Panc1 (cell line): ENCODE results near the gene NKG7. TPM values are rescaled to one million over a fixed set of nuclear protein-coding genes. Genes with fewer than 3 reads are reported as not detected.

Experiments
- ATAC-seq: fragments of 200-7000 bp; cut with Tn5 transposase; 2 replicates; pipeline ENCODE4 v1.9.1; 2020; ENCODE audit warnings: mild to moderate bottlenecking, moderate library complexity
- BruUV-seq: library from RNA; stranded (reverse); fragments of 400-500 nt; replicated peaks from 2 replicates; lab custom pipeline; 2021; lab: Mats Ljungman, UMichigan
- CTCF ChIA-PET: fragments of 300-600 bp; sonication (Branson Sonifier 250); formaldehyde crosslinking; loops from one replicate; lab custom pipeline; 2022; ENCODE audit warnings: antibody characterized with exemption; lab: Charles Lee
- POLR2A ChIA-PET: fragments of 300-600 bp; sonication (Branson Sonifier 250); formaldehyde crosslinking; loops from one replicate; lab custom pipeline; 2022; ENCODE audit warnings: antibody characterized with exemption; lab: Charles Lee
- DNase-seq: peaks from one replicate; pipeline ENCODE4 v3.0.0-alpha.2; 2010; ENCODE audit warnings: low read depth, low spot score
- H3K27ac ChIP-seq: 2 replicates; pipeline ENCODE4 v1.5.1; 2011; ENCODE audit warnings: mild to moderate bottlenecking, low read length, inconsistent platforms
- H3K27me3 ChIP-seq: fragments of 200-500 bp; sonication (Bioruptor generic); 2 replicates; pipeline ENCODE4 v1.6.0; 2014; ENCODE audit warnings: low read length, inconsistent platforms; ENCODE audit not compliant: control insufficient read depth, insufficient read depth
- H3K36me3 ChIP-seq: fragments of 200-500 bp; sonication (Bioruptor generic); 2 replicates; pipeline ENCODE4 v1.5.1; 2014; ENCODE audit warnings: inconsistent platforms, mild to moderate bottlenecking, low read length, moderate library complexity; ENCODE audit not compliant: control insufficient read depth, insufficient read depth
- H3K4me1 ChIP-seq: 2 replicates; pipeline ENCODE4 v1.5.1; 2011; ENCODE audit warnings: inconsistent platforms, mild to moderate bottlenecking, low read length, moderate library complexity; ENCODE audit not compliant: control insufficient read depth, insufficient read depth
- H3K4me3 ChIP-seq, 2 experiments: 2 replicates each; pipeline ENCODE4 v1.5.1; 2011 to 2012; ENCODE audit warnings: low read depth in 2 of 2, low read length in 2 of 2, mild to moderate bottlenecking in 2 of 2, inconsistent platforms in 1 of 2, moderate library complexity in 1 of 2
- H3K9me3 ChIP-seq: fragments of 200-500 bp; sonication (Bioruptor generic); 2 replicates; pipeline ENCODE4 v1.5.1; 2014; ENCODE audit warnings: low read depth, mild to moderate bottlenecking, inconsistent platforms, low read length, moderate library complexity; ENCODE audit not compliant: control insufficient read depth, insufficient read depth
- CTCF ChIP-seq: fragments of 450-650 bp; IDR thresholded peaks from 2 replicates; pipeline ENCODE4 v1.5.1; 2017; ENCODE audit warnings: mild to moderate bottlenecking
- POLR2AphosphoS5 ChIP-seq: IDR thresholded peaks from 2 replicates; pipeline ENCODE4 v1.6.1; 2012; ENCODE audit warnings: mild to moderate bottlenecking, low read depth, low read length, moderate library complexity
- REST ChIP-seq, 2 experiments: IDR thresholded peaks; 2 replicates each; pipeline ENCODE4 v1.6.1; 2011 to 2012; ENCODE audit warnings: low read depth in 2 of 2, control low read depth in 1 of 2, low read length in 1 of 2, mild to moderate bottlenecking in 1 of 2, moderate library complexity in 1 of 2; ENCODE audit not compliant: insufficient read depth in 1 of 2
- SIN3A ChIP-seq: IDR thresholded peaks from 2 replicates; pipeline ENCODE4 v1.6.1; 2012; ENCODE audit warnings: low read depth, mild to moderate bottlenecking, low read length, moderate library complexity, borderline replicate concordance; ENCODE audit not compliant: insufficient read depth
- TCF7L2 ChIP-seq: IDR thresholded peaks from 2 replicates; pipeline ENCODE4 v1.6.1; 2011; ENCODE audit warnings: mild to moderate bottlenecking, low read depth, low read length, inconsistent platforms
- in situ Hi-C: cut with HindIII; loops from 2 replicates; pipeline ENCODE4 v1.10.0; 2016; ENCODE audit warnings: low sequenced_read_pairs, low pct_unique_long_range_greater_than_20kb
- intact Hi-C: fragments of 100-400 bp; cut with micrococcal nuclease; formaldehyde crosslinking; loops from one replicate; pipeline ENCODE4 v1.10.0; 2022; ENCODE audit not compliant: unreplicated experiment
- total RNA-seq: library from RNA; stranded (reverse); gene quantifications from one replicate; pipeline ENCODE4 v1.2.1, GENCODE V29; 2021; ENCODE audit not compliant: unreplicated experiment

NKG7 gene
- total RNA-seq, 1 experiment from 2014 or later, result 0.23 TPM

- no peaks in the 10 kb centered on the region for H3K4me1 ChIP-seq
- in situ Hi-C loops (no loop called here), intact Hi-C loops (loop anchor here (5.0 to 10.0 kb wide), 2 partner anchors 68 to 316 kb away; no protein-coding TSS in a partner anchor)
- H3K9me3 ChIP-seq, result no peaks in the 10 kb centered on the region
- H3K4me3 ChIP-seq, result peak overlapping the region; percentile 49 to 81
- ChIA-PET CTCF (interaction anchor here (0.7 kb wide), 1 partner anchor 48 kb away, joined by 7 read pairs; the partner anchor contains the start of gene LIM2), POLR2A (interaction anchor here (0.6 to 0.7 kb wide), 2 partner anchors 59 to 122 kb away, joined by 3 read pairs; no protein-coding TSS in a partner anchor)
- TF ChIP-seq REST (IDR thresholded peaks at IDR 0.05; ENCODE audit: insufficient read depth in 1 of 2, low read depth in 2 of 2, low read length in 1 of 2), result no peak
- TF ChIP-seq POLR2AphosphoS5, result no peak
- TF ChIP-seq SIN3A, result no peak
- no peak for TF ChIP-seq TCF7L2
- no peak for TF ChIP-seq CTCF
- H3K27me3 ChIP-seq, result no peaks in the 10 kb centered on the region
- ATAC-seq, result peak; percentile 3; the same call in 1 of the 2 replicates
- DNase-seq, result no peak
- H3K36me3 ChIP-seq, result no peaks in the 10 kb centered on the region
- H3K27ac ChIP-seq, result peak overlapping the region; percentile 8; the same call in 1 of the 2 replicates
- BruUV-seq, result no TSS peak
Observed at GRCh38 chr19:51339313-51339686, 33.2 kb downstream of the NKG7 start.

- Histone ChIP-seq H3K9me3 (no peaks in the 10 kb centered on the region), H3K27ac (peak overlapping the region; percentile 39), H3K36me3 (no peaks in the 10 kb centered on the region), H3K4me1 (no peaks in the 10 kb centered on the region), H3K27me3 (no peaks in the 10 kb centered on the region), H3K4me3 (peak overlapping the region; percentile 49 to 81)
- TF ChIP-seq CTCF (peak; percentile 89), REST (IDR thresholded peaks at IDR 0.05; ENCODE audit: insufficient read depth in 1 of 2, low read depth in 2 of 2, low read length in 1 of 2) (no peak)
- POLR2A ChIA-PET, result no interaction called here
- in situ Hi-C loops (no loop called here), intact Hi-C loops (loop anchor here (5.0 to 10.0 kb wide), 2 partner anchors 69 to 316 kb away; no protein-coding TSS in a partner anchor)
- ATAC-seq (peak; percentile 87), DNase-seq (no peak)
- BruUV-seq, result no TSS peak
- CTCF ChIA-PET, result interaction anchor here (0.7 kb wide), 1 partner anchor 49 kb away, joined by 7 read pairs; the partner anchor contains the start of gene LIM2
Observed at GRCh38 chr19:51338563-51339312, 33.7 kb downstream of the NKG7 start.
